ENCODE results near the gene TMEM204. TPM values are rescaled to one million over a fixed set of nuclear protein-coding genes. Genes with fewer than 3 reads are reported as not detected.
A peak's percentile ranks its signal among the peaks of the same experiment; 100 is the strongest.

Gene TMEM204
- polyA plus RNA-seq, 3 donors = 0.09 to 1.5 (median 1.3) TPM

DNA sequence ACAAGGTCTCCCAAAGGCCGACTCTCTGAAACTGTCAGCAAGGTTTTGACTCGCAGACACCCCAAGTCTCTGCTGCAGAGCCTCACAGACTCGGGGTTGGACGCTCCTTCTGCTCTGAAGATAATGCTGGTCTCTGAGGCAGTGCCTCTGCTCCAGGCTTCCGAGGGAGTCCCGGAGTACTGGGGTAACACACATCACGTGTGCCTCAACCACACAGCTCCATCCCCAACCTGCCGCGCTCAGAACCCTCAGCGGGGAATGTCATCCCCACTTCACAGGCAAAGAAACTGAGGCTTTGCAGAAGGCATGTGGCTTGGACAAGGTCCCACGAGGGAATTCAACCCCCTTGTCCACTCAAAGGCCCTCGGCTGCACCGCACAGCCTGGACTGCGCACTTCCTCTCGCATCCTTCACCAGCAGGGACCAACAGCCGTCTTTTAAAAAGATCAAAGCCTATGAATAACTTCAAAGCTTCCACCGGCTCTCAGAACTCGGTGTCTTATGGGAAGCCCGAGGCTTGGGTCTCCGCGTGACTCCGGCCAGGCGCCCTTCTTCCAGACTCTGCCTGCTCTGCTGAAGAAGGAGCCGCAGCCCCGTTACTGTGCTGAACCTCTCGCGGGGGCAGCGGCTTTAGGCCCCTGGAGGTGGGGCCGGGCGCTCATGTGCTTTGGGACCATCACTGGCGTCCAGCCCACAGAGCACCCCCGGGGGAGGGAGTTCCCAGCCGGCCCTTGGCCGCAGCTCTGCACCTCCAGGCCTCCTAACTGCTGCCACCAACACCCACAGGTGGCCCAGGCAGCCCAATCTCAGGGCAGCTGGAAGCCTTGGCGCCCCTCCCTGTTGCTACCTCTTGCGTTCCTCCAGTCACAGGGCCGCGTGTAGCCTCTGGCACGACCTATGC is 2.2 kb downstream of the TMEM204 start:
- intact Hi-C loops (cut with micrococcal nuclease) = no loop called here
- Histone ChIP-seq H3K27me3 (ENCODE audit: control insufficient read depth in 2 of 2, insufficient read depth in 2 of 2, low read length in 2 of 2) (peaks cover 0 to 43% of the 10 kb centered on the region in 2 donors), H2AFZ (ENCODE audit: insufficient read depth, low read depth, low read length, poor library complexity, severe bottlenecking) (no peak overlapping the region), H3K36me3 (replicated peaks in 1 of 2; ENCODE audit: control insufficient read depth in 1 of 2, insufficient read depth in 2 of 2, low read length in 2 of 2) (no peaks in the 10 kb centered on the region), H3K9me3 (replicated peaks in 1 of 2; ENCODE audit: control insufficient read depth in 1 of 2, insufficient read depth in 1 of 2, low read length in 2 of 2) (no peaks in the 10 kb centered on the region), H3K4me1 (ENCODE audit: control insufficient read depth in 1 of 2, insufficient read depth in 2 of 2, low read length in 2 of 2) (peaks cover 15 to 16% of the 10 kb centered on the region in 2 donors), H3K9ac (ENCODE audit: insufficient read depth, low read length, poor library complexity, severe bottlenecking) (no peak overlapping the region), H3K4me2 (replicated peaks; ENCODE audit: extremely low read depth, low read length, poor library complexity, severe bottlenecking) (no peak overlapping the region), H4K20me1 (ENCODE audit: insufficient read depth, low read length) (no peaks in the 10 kb centered on the region), H3K4me3 (replicated peaks in 1 of 3; ENCODE audit: low read depth in 2 of 3, low read length in 3 of 3) (no peak overlapping the region), H3K79me2 (ENCODE audit: insufficient read depth, low read length) (no peaks in the 10 kb centered on the region), H3K27ac (ENCODE audit: low read depth in 1 of 2, low read length in 2 of 2) (no peak overlapping the region)
- WGBS (ENCODE audit: insufficient coverage) = 62% methylated on average over 35 of the region's 39 CpGs
- H3K4me3 Mint-ChIP-seq = peak overlapping the region; percentile 27 to 74
- DNase-seq = no peak
- peaks cover 0 to 10% (median 0%) of the 10 kb centered on the region in 7 donors for H3K9me3 Mint-ChIP-seq
- peaks cover 37 to 52% (median 41%) of the 10 kb centered on the region in 3 donors for H3K27me3 Mint-ChIP-seq (ENCODE audit: low read depth in 3 of 3)
- TF ChIP-seq, protein P1, sequence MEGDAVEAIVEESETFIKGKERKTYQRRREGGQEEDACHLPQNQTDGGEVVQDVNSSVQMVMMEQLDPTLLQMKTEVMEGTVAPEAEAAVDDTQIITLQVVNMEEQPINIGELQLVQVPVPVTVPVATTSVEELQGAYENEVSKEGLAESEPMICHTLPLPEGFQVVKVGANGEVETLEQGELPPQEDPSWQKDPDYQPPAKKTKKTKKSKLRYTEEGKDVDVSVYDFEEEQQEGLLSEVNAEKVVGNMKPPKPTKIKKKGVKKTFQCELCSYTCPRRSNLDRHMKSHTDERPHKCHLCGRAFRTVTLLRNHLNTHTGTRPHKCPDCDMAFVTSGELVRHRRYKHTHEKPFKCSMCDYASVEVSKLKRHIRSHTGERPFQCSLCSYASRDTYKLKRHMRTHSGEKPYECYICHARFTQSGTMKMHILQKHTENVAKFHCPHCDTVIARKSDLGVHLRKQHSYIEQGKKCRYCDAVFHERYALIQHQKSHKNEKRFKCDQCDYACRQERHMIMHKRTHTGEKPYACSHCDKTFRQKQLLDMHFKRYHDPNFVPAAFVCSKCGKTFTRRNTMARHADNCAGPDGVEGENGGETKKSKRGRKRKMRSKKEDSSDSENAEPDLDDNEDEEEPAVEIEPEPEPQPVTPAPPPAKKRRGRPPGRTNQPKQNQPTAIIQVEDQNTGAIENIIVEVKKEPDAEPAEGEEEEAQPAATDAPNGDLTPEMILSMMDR (IDR thresholded peaks at IDR 0.05) = no peak
- no peak overlapping the region for H3K27ac Mint-ChIP-seq
- H3K36me3 Mint-ChIP-seq = peaks cover 7 to 22% of the 10 kb centered on the region in 2 donors
- peaks cover 15% of the 10 kb centered on the region for H3K4me1 Mint-ChIP-seq

GRCh38 chr16:1536601-1537000 is 3.1 kb downstream of the TMEM204 start:
- H3K4me1 Mint-ChIP-seq = peaks cover 15% of the 10 kb centered on the region
- TF ChIP-seq, protein P1 (IDR thresholded peaks at IDR 0.05) = no peak
- Histone ChIP-seq H3K79me2 (ENCODE audit: insufficient read depth, low read length) (no peaks in the 10 kb centered on the region), H3K27ac (ENCODE audit: low read depth in 1 of 2, low read length in 2 of 2) (no peak overlapping the region), H3K4me2 (replicated peaks; ENCODE audit: extremely low read depth, low read length, poor library complexity, severe bottlenecking) (no peak overlapping the region), H2AFZ (ENCODE audit: insufficient read depth, low read depth, low read length, poor library complexity, severe bottlenecking) (no peak overlapping the region), H3K4me1 (ENCODE audit: control insufficient read depth in 1 of 2, insufficient read depth in 2 of 2, low read length in 2 of 2) (peaks cover 15 to 17% of the 10 kb centered on the region in 2 donors), H4K20me1 (ENCODE audit: insufficient read depth, low read length) (no peaks in the 10 kb centered on the region), H3K36me3 (replicated peaks in 1 of 2; ENCODE audit: control insufficient read depth in 1 of 2, insufficient read depth in 2 of 2, low read length in 2 of 2) (no peaks in the 10 kb centered on the region), H3K9ac (ENCODE audit: insufficient read depth, low read length, poor library complexity, severe bottlenecking) (no peak overlapping the region), H3K27me3 (ENCODE audit: control insufficient read depth in 2 of 2, insufficient read depth in 2 of 2, low read length in 2 of 2) (peaks cover 0 to 43% of the 10 kb centered on the region in 2 donors), H3K9me3 (replicated peaks in 1 of 2; ENCODE audit: control insufficient read depth in 1 of 2, insufficient read depth in 1 of 2, low read length in 2 of 2) (no peaks in the 10 kb centered on the region), H3K4me3 (replicated peaks in 1 of 3; ENCODE audit: low read depth in 2 of 3, low read length in 3 of 3) (no peak overlapping the region)
- 76% methylated on average over 10 of the region's 13 CpGs for WGBS (ENCODE audit: insufficient coverage)
- H3K36me3 Mint-ChIP-seq = peaks cover 7 to 24% of the 10 kb centered on the region in 2 donors
- H3K9me3 Mint-ChIP-seq = peaks cover 0 to 7% (median 0%) of the 10 kb centered on the region in 7 donors
- H3K27ac Mint-ChIP-seq = no peak overlapping the region
- peaks cover 37 to 52% (median 41%) of the 10 kb centered on the region in 3 donors for H3K27me3 Mint-ChIP-seq (ENCODE audit: low read depth in 3 of 3)
- DNase-seq = no peak
- H3K4me3 Mint-ChIP-seq = no peak overlapping the region
- intact Hi-C loops (cut with micrococcal nuclease) = no loop called here

All from CD14-positive monocyte (primary cell).